IMR-90 (cell line): Measurements from ENCODE around the gene GPR45. TPM values are rescaled to one million over a fixed set of nuclear protein-coding genes. Genes with fewer than 3 reads are reported as not detected.

ENCODE experiments used
- ATAC-seq: fragments of 200-7000 bp; cut with Tn5 transposase; 2 replicates; pipeline ENCODE4 v1.9.1; 2020; ENCODE audit warnings: low read depth, mild to moderate bottlenecking, moderate library complexity
- BruUV-seq: library from RNA; stranded (reverse); fragments of 400-500 nt; replicated peaks from 2 replicates; lab custom pipeline; 2021; lab: Mats Ljungman, UMichigan
- CTCF ChIA-PET: fragments of 300-600 bp; formaldehyde crosslinking; extraction: SDS; loops from one replicate; lab custom pipeline; 2021; ENCODE audit warnings: antibody characterized with exemption; lab: Yijun Ruan, JAX
- POLR2A ChIA-PET: fragments of 300-600 bp; sonication (Branson Sonifier 250); formaldehyde crosslinking; loops from one replicate; lab custom pipeline; 2022; ENCODE audit warnings: antibody characterized with exemption; ENCODE audit not compliant: unreplicated experiment; lab: Charles Lee
- DNase-seq: peaks from one replicate; pipeline ENCODE4 v3.0.0; 2013
- H2AFZ ChIP-seq: replicated peaks from 2 replicates; pipeline ENCODE3; 2013; ENCODE audit warnings: low read length, mild to moderate bottlenecking; ENCODE audit not compliant: poor library complexity
- H2AK5ac ChIP-seq: 2 replicates; pipeline ENCODE4 v1.6.1; 2013; ENCODE audit warnings: low read depth, low read length, inconsistent platforms
- H2AK9ac ChIP-seq: replicated peaks from 2 replicates; pipeline ENCODE3; 2013; ENCODE audit warnings: mild to moderate bottlenecking, low read depth, low read length, moderate library complexity; ENCODE audit not compliant: poor library complexity
- H2BK120ac ChIP-seq: 2 replicates; pipeline ENCODE4 v1.6.1; 2013; ENCODE audit warnings: low read depth, low read length, inconsistent platforms
- H2BK15ac ChIP-seq: 3 replicates; pipeline ENCODE4 v1.6.1; 2013; ENCODE audit warnings: low read depth, low read length, inconsistent platforms
- H2BK20ac ChIP-seq: 2 replicates; pipeline ENCODE4 v1.6.1; 2013; ENCODE audit warnings: low read depth, mild to moderate bottlenecking, inconsistent platforms, low read length, moderate library complexity
- H2BK5ac ChIP-seq: 2 replicates; pipeline ENCODE4 v1.6.1; 2013; ENCODE audit warnings: mild to moderate bottlenecking, low read depth, low read length, inconsistent platforms; ENCODE audit not compliant: poor library complexity, severe bottlenecking
- H3K14ac ChIP-seq: replicated peaks from 2 replicates; pipeline ENCODE4 v1.6.1; 2013; ENCODE audit warnings: low read depth, low read length, inconsistent platforms
- H3K18ac ChIP-seq: 2 replicates; pipeline ENCODE4 v1.6.1; 2013; ENCODE audit warnings: low read depth, low read length, control low read depth
- H3K23ac ChIP-seq: 2 replicates; pipeline ENCODE4 v1.6.1; 2013; ENCODE audit warnings: low read depth, low read length, inconsistent platforms
- H3K27ac ChIP-seq: 2 replicates; pipeline ENCODE4 v1.5.1; 2013; ENCODE audit warnings: mild to moderate bottlenecking, control low read depth, low read length; ENCODE audit not compliant: insufficient read depth
- H3K27me3 ChIP-seq: 2 replicates; pipeline ENCODE4 v1.6.1; 2013; ENCODE audit warnings: low read length; ENCODE audit not compliant: control insufficient read depth, insufficient read depth
- H3K36me3 ChIP-seq: 2 replicates; pipeline ENCODE4 v1.6.1; 2013; ENCODE audit warnings: low read length, mixed read lengths; ENCODE audit not compliant: control insufficient read depth, insufficient read depth
- H3K4ac ChIP-seq: 2 replicates; pipeline ENCODE4 v1.6.1; 2013; ENCODE audit warnings: low read depth, low read length, inconsistent platforms
- H3K4me1 ChIP-seq: 2 replicates; pipeline ENCODE4 v1.6.1; 2013; ENCODE audit warnings: low read length, mixed read lengths; ENCODE audit not compliant: control insufficient read depth, insufficient read depth
- H3K4me2 ChIP-seq: 2 replicates; pipeline ENCODE4 v1.6.1; 2013; ENCODE audit warnings: low read depth, mild to moderate bottlenecking, control low read depth, low read length, moderate library complexity
- H3K4me3 ChIP-seq: 2 replicates; pipeline ENCODE4 v1.5.1; 2013; ENCODE audit warnings: low read depth, mild to moderate bottlenecking, control low read depth, low read length, moderate library complexity; ENCODE audit not compliant: insufficient read depth
- H3K56ac ChIP-seq: 2 replicates; pipeline ENCODE4 v1.6.1; 2013; ENCODE audit warnings: low read length, inconsistent platforms; ENCODE audit not compliant: insufficient read depth; ENCODE audit errors: extremely low read depth
- H3K79me1 ChIP-seq, 2 experiments: 2 replicates each; pipeline ENCODE4 v1.6.1; 2013; ENCODE audit warnings: low read length in 2 of 2, inconsistent platforms in 1 of 2, low read depth in 1 of 2
- H3K9ac ChIP-seq: 2 replicates; pipeline ENCODE4 v1.6.1; 2013; ENCODE audit warnings: low read depth, low read length, control low read depth
- H3K9me1 ChIP-seq: 2 replicates; pipeline ENCODE4 v1.6.1; 2013; ENCODE audit warnings: low read length, inconsistent platforms; ENCODE audit not compliant: insufficient read depth
- H3K9me3 ChIP-seq: 2 replicates; pipeline ENCODE4 v1.6.1; 2013; ENCODE audit warnings: low read length; ENCODE audit not compliant: control insufficient read depth, insufficient read depth
- H4K20me1 ChIP-seq: 2 replicates; pipeline ENCODE4 v1.6.1; 2013; ENCODE audit warnings: low read length, inconsistent platforms; ENCODE audit not compliant: insufficient read depth
- H4K5ac ChIP-seq: 2 replicates; pipeline ENCODE4 v1.6.1; 2013; ENCODE audit warnings: mild to moderate bottlenecking, low read depth, low read length, control low read depth
- H4K8ac ChIP-seq, 2 experiments: 2 replicates each; pipeline ENCODE4 v1.6.1; 2013; ENCODE audit warnings: low read depth in 2 of 2, low read length in 2 of 2, control low read depth in 1 of 2, inconsistent platforms in 1 of 2
- H4K91ac ChIP-seq: 2 replicates; pipeline ENCODE4 v1.6.1; 2013; ENCODE audit warnings: low read depth, low read length, inconsistent platforms; ENCODE audit not compliant: insufficient read depth
- BHLHE40 ChIP-seq: fragments of 150-350 bp; IDR thresholded peaks from 2 replicates; pipeline ENCODE4 v1.6.1; 2016; ENCODE audit warnings: mild to moderate bottlenecking, low read depth, low read length
- CTCF ChIP-seq: conservative IDR thresholded peaks from 2 replicates; pipeline ENCODE4 v1.5.1; 2012; ENCODE audit warnings: mild to moderate bottlenecking, low read depth, low read length, improper control_type of control experiment
- MAZ ChIP-seq: IDR thresholded peaks from 2 replicates; pipeline ENCODE4 v1.6.1; 2012; ENCODE audit warnings: low read depth, mild to moderate bottlenecking, low read length, improper control_type of control experiment, moderate library complexity, borderline replicate concordance
- MXI1 ChIP-seq: IDR thresholded peaks from 2 replicates; pipeline ENCODE4 v1.6.1; 2012; ENCODE audit warnings: low read depth, mild to moderate bottlenecking, low read length, moderate library complexity, borderline replicate concordance
- POLR2A ChIP-seq: IDR thresholded peaks from 2 replicates; pipeline ENCODE4 v1.6.1; 2012; ENCODE audit warnings: mild to moderate bottlenecking, low read depth, low read length
- RAD21 ChIP-seq: IDR thresholded peaks from 2 replicates; pipeline ENCODE4 v1.6.1; 2012; ENCODE audit warnings: low read length, improper control_type of control experiment
- RCOR1 ChIP-seq: IDR thresholded peaks from 2 replicates; pipeline ENCODE4 v1.6.1; 2012; ENCODE audit warnings: mild to moderate bottlenecking, low read length, improper control_type of control experiment; ENCODE audit not compliant: insufficient replicate concordance
- RFX5 ChIP-seq: IDR thresholded peaks from 2 replicates; pipeline ENCODE4 v1.8.0; 2012; ENCODE audit warnings: low read depth, mild to moderate bottlenecking, low read length, moderate library complexity
- SMC3 ChIP-seq: fragments of 150-350 bp; IDR thresholded peaks from 2 replicates; pipeline ENCODE4 v1.6.1; 2016; ENCODE audit warnings: low read depth, mild to moderate bottlenecking, antibody characterized with exemption, low read length, moderate library complexity
- USF2 ChIP-seq: fragments of 150-350 bp; IDR thresholded peaks from 2 replicates; pipeline ENCODE4 v1.6.1; 2017; ENCODE audit warnings: mild to moderate bottlenecking, antibody characterized with exemption, low read length, low read depth
- WGBS, 2 experiments: methylation state at CpG; one replicate each; pipeline versions ENCODE4 v1.1.5 to v1.1.7; 2013; ENCODE audit warnings: missing lambda C conversion rate in 2 of 2; ENCODE audit not compliant: insufficient read length in 1 of 2; ENCODE audit errors: extremely low coverage in 2 of 2; 5-methylcytosine and 5-hydroxymethylcytosine counted together
- dilution Hi-C: fragments of 300-500 bp; cut with HindIII; formaldehyde crosslinking; loops from one replicate; pipeline ENCODE4 v1.14.3; 2018; ENCODE audit warnings: low sequenced_read_pairs; ENCODE audit not compliant: unreplicated experiment
- in situ Hi-C: fragments of 300-500 bp; cut with MboI; formaldehyde crosslinking; loops from 3 replicates; pipeline ENCODE4 v1.14.3; 2019; ENCODE audit warnings: low sequenced_read_pairs, inconsistent platforms, mixed read lengths
- intact Hi-C: fragments of 100-400 bp; cut with micrococcal nuclease; formaldehyde crosslinking; loops from 2 replicates; pipeline ENCODE4 v1.10.0; 2022
- polyA plus RNA-seq, 3 experiments: library from polyadenylated mRNA; depleted of rRNA; stranded (reverse); fragments of >200 nt; gene quantifications; 2 replicates each; pipeline ENCODE4 v1.2.3, GENCODE V29; 2012; ENCODE audit warnings: low replicate concordance in 1 of 3
- total RNA-seq: library from RNA; depleted of rRNA; stranded (reverse); fragments of >200 nt; gene quantifications from 2 replicates; pipeline ENCODE4 v1.2.3, GENCODE V29; 2012

The GPR45 gene
- total and polyA plus RNA-seq, 2 of the 4 experiments (the other 2 are of a cell fraction): not detected

- no peaks in the 10 kb centered on the region for H3K9me3 ChIP-seq
- no CpG with 5 or more reads among the region's 4 CpGs for whole genome bisulfite sequencing, 2 experiments
- H3K4me3 ChIP-seq: no peak overlapping the region
- H3K9me1 ChIP-seq: peaks cover 12% of the 10 kb centered on the region; the same call in 1 of the 2 replicates
- no peak overlapping the region for H4K5ac ChIP-seq
- DNase-seq (no peak), ATAC-seq (no peak)
- dilution Hi-C loops (no loop called here), in situ Hi-C loops (no loop called here), intact Hi-C loops (no loop called here)
- H2BK20ac ChIP-seq: no peak overlapping the region
- no peak overlapping the region for H2AFZ ChIP-seq
- no peak overlapping the region for H2BK15ac ChIP-seq
- no peaks in the 10 kb centered on the region; the same call in 1 of the 2 replicates for H4K20me1 ChIP-seq
- TF ChIP-seq RFX5 (no peak), CTCF (no peak), RAD21 (no peak), BHLHE40 (no peak), USF2 (no peak), MAZ (no peak), MXI1 (no peak), RCOR1 (no peak), SMC3 (no peak), POLR2A (no peak)
- no peak overlapping the region for H3K18ac ChIP-seq
- H4K91ac ChIP-seq: no peak overlapping the region
- peaks cover 0 to 3% of the 10 kb centered on the region in 2 experiments; a peak in 2 of 4 replicates for H3K79me1 ChIP-seq
- peaks cover 27% of the 10 kb centered on the region for H3K36me3 ChIP-seq
- CTCF ChIA-PET: no interaction called here
- no peak overlapping the region for H3K4me2 ChIP-seq
- H3K4me1 ChIP-seq: no peaks in the 10 kb centered on the region
- H3K4ac ChIP-seq: no peak overlapping the region
- POLR2A ChIA-PET: no interaction called here
- H2AK5ac ChIP-seq: no peak overlapping the region
- no peak overlapping the region for H2BK5ac ChIP-seq
- H3K56ac ChIP-seq: no peak overlapping the region
- H3K9ac ChIP-seq: no peak overlapping the region
- no peak overlapping the region for H3K14ac ChIP-seq
- BruUV-seq: no TSS peak
- no peak overlapping the region for H3K23ac ChIP-seq
- H2AK9ac ChIP-seq: no peak overlapping the region
- H2BK120ac ChIP-seq: no peak overlapping the region
- no peak overlapping the region for H3K27ac ChIP-seq
- no peaks in the 10 kb centered on the region for H3K27me3 ChIP-seq
- no peak overlapping the region for H4K8ac ChIP-seq
Measured at GRCh38 chr2:105283532-105283931, 42.0 kb downstream of the GPR45 start.
